Panc1 (cell line): ENCODE data around the gene GPR87.

ENCODE experiments used
- CTCF ChIP-seq: fragments of 450-650 bp; IDR thresholded peaks from 2 replicates; pipeline ENCODE4 v1.5.1; 2017; ENCODE audit warnings: mild to moderate bottlenecking
- POLR2AphosphoS5 ChIP-seq: IDR thresholded peaks from 2 replicates; pipeline ENCODE4 v1.6.1; 2012; ENCODE audit warnings: mild to moderate bottlenecking, low read depth, low read length, moderate library complexity
- TCF7L2 ChIP-seq: IDR thresholded peaks from 2 replicates; pipeline ENCODE4 v1.6.1; 2011; ENCODE audit warnings: mild to moderate bottlenecking, low read depth, low read length, inconsistent platforms

- no peak for TF ChIP-seq CTCF
- no peak for TF ChIP-seq POLR2AphosphoS5
- no peak for TF ChIP-seq TCF7L2
These were observed 34.0 kb upstream of the GPR87 start for GRCh38 chr3:151350656-151351055.
